ENCODE results near the gene GRAMD2B.

- TF ChIP-seq CTCF (conservative IDR thresholded peaks at IDR 0.05; ENCODE audit: low read depth, low read length) (no peak), EZH2 (IDR thresholded peaks at IDR 0.05; ENCODE audit: low read length, unreplicated experiment) (no peak)
These were observed 15.7 kb downstream of the GRAMD2B start for GRCh38 chr5:126438868-126439267.
